Activated CD8-positive, alpha-beta memory T cell treated with anti-CD3 and anti-CD28 coated beads, Interleukin-2, amount 10 ng/mL, durations not matched to agents 7 days and 5 days (primary cell): ENCODE data around the gene MINDY4. TPM values are rescaled to one million over a fixed set of nuclear protein-coding genes. Genes with fewer than 3 reads are reported as not detected.
A peak's percentile ranks its signal among the peaks of the same experiment; 100 is the strongest.

ENCODE experiments used
- ATAC-seq: fragments of 150-1000 bp; cut with Tn5 transposase; one replicate; pipeline ENCODE4 v1.10.0; 2021; ENCODE audit warnings: moderate library complexity
- CTCF ChIA-PET: fragments of 350-600 bp; sonication (Branson Sonifier 250); formaldehyde crosslinking; loops from one replicate; lab custom pipeline; 2021; ENCODE audit warnings: antibody characterized with exemption; lab: Charles Lee
- DNase-seq: peaks from one replicate; pipeline ENCODE4 v3.0.0-alpha.2; 2020
- H3K27ac Mint-ChIP-seq: one replicate; pipeline ENCODE4 v1.8.0; 2021; ENCODE audit warnings: mild to moderate bottlenecking, mixed read lengths
- H3K27me3 Mint-ChIP-seq: one replicate; pipeline ENCODE4 v1.8.0; 2021; ENCODE audit warnings: mixed read lengths
- H3K36me3 Mint-ChIP-seq: one replicate; pipeline ENCODE4 v1.8.0; 2021; ENCODE audit warnings: mild to moderate bottlenecking, mixed read lengths
- H3K4me1 Mint-ChIP-seq: one replicate; pipeline ENCODE4 v1.8.0; 2021; ENCODE audit warnings: mixed read lengths
- H3K4me3 Mint-ChIP-seq: one replicate; pipeline ENCODE4 v1.8.0; 2021; ENCODE audit warnings: mild to moderate bottlenecking, moderate library complexity, mixed read lengths
- H3K9me3 Mint-ChIP-seq: one replicate; pipeline ENCODE4 v1.8.0; 2022; ENCODE audit warnings: low read depth, mixed read lengths
- total RNA-seq, 2 experiments: library from RNA; stranded (reverse); gene quantifications; one replicate each; pipeline ENCODE4 v1.2.3, GENCODE V29; 2021

The MINDY4 gene
- total RNA-seq, 2 experiments from 2014 or later = 1.1 to 1.3 TPM

- Mint-ChIP-seq H3K36me3 (no peaks in the 10 kb centered on the region), H3K4me3 (no peak overlapping the region), H3K9me3 (no peaks in the 10 kb centered on the region), H3K27ac (no peak overlapping the region), H3K27me3 (no peaks in the 10 kb centered on the region), H3K4me1 (no peaks in the 10 kb centered on the region)
- ATAC-seq = no peak
- DNase-seq = no peak
- CTCF ChIA-PET = interaction anchor here (3.0 kb wide), 1 partner anchor 11 kb away, joined by 9 read pairs; no protein-coding TSS in a partner anchor
Measured at GRCh38 chr7:30927559-30927958, 156.3 kb downstream of the MINDY4 start.

GRCh38 chr7:30928254-30928872, 157.1 kb downstream of the MINDY4 start:
- Mint-ChIP-seq H3K4me1 (no peaks in the 10 kb centered on the region), H3K9me3 (no peaks in the 10 kb centered on the region), H3K27me3 (no peaks in the 10 kb centered on the region), H3K27ac (no peak overlapping the region), H3K4me3 (no peak overlapping the region), H3K36me3 (no peaks in the 10 kb centered on the region)
- CTCF ChIA-PET = interaction anchor here (3.0 kb wide), 1 partner anchor 10 kb away, joined by 9 read pairs; no protein-coding TSS in a partner anchor
- DNase-seq (peak; percentile 21), ATAC-seq (no peak)

GRCh38 chr7:30929686-30930085, 158.5 kb downstream of the MINDY4 start:
- DNase-seq = no peak
- CTCF ChIA-PET = interaction anchor here (0.7 to 3.0 kb wide), 2 partner anchors 9 to 195 kb away, joined by 3 to 9 read pairs; no protein-coding TSS in a partner anchor
- no peaks in the 10 kb centered on the region for H3K4me1 Mint-ChIP-seq
- H3K27ac Mint-ChIP-seq = no peak overlapping the region
- no peaks in the 10 kb centered on the region for H3K27me3 Mint-ChIP-seq
- H3K4me3 Mint-ChIP-seq = no peak overlapping the region
- no peaks in the 10 kb centered on the region for H3K9me3 Mint-ChIP-seq
- H3K36me3 Mint-ChIP-seq = no peaks in the 10 kb centered on the region
- no peak for ATAC-seq

- ATAC-seq (no peak), DNase-seq (peak; percentile 37)
- Mint-ChIP-seq H3K4me1 (no peaks in the 10 kb centered on the region), H3K4me3 (no peak overlapping the region), H3K27me3 (no peaks in the 10 kb centered on the region), H3K9me3 (no peaks in the 10 kb centered on the region), H3K27ac (no peak overlapping the region), H3K36me3 (no peaks in the 10 kb centered on the region)
- CTCF ChIA-PET = interaction anchor here (0.7 to 3.0 kb wide), 2 partner anchors 8 to 194 kb away, joined by 3 to 9 read pairs; no protein-coding TSS in a partner anchor
Measured at GRCh38 chr7:30930621-30931020, 159.4 kb downstream of the MINDY4 start.

- H3K27ac Mint-ChIP-seq = no peak overlapping the region
- no peaks in the 10 kb centered on the region for H3K36me3 Mint-ChIP-seq
- DNase-seq (peak; percentile 38), ATAC-seq (no peak)
- H3K4me3 Mint-ChIP-seq = no peak overlapping the region
- H3K27me3 Mint-ChIP-seq = no peaks in the 10 kb centered on the region
- CTCF ChIA-PET = no interaction called here
- no peaks in the 10 kb centered on the region for H3K4me1 Mint-ChIP-seq
- no peaks in the 10 kb centered on the region for H3K9me3 Mint-ChIP-seq
Measured at GRCh38 chr7:30931161-30931928, 160.1 kb downstream of the MINDY4 start.

GRCh38 chr7:30931929-30932540, 160.8 kb downstream of the MINDY4 start:
- ATAC-seq (no peak), DNase-seq (no peak)
- Mint-ChIP-seq H3K4me3 (no peak overlapping the region), H3K27ac (no peak overlapping the region), H3K36me3 (no peaks in the 10 kb centered on the region), H3K4me1 (no peaks in the 10 kb centered on the region), H3K27me3 (no peaks in the 10 kb centered on the region), H3K9me3 (no peaks in the 10 kb centered on the region)
- CTCF ChIA-PET = no interaction called here

GRCh38 chr7:30932562-30932961, 161.3 kb downstream of the MINDY4 start:
- CTCF ChIA-PET = no interaction called here

GRCh38 chr7:30933124-30933974, 162.1 kb downstream of the MINDY4 start:
- CTCF ChIA-PET = interaction anchor here (1.8 kb wide), 1 partner anchor 50 kb away, joined by 5 read pairs; no protein-coding TSS in a partner anchor
- no peak for DNase-seq
- no peak for ATAC-seq
- no peak overlapping the region for H3K27ac Mint-ChIP-seq
- no peaks in the 10 kb centered on the region for H3K4me1 Mint-ChIP-seq
- no peaks in the 10 kb centered on the region for H3K36me3 Mint-ChIP-seq
- no peaks in the 10 kb centered on the region for H3K9me3 Mint-ChIP-seq
- peaks cover 6% of the 10 kb centered on the region for H3K27me3 Mint-ChIP-seq
- H3K4me3 Mint-ChIP-seq = no peak overlapping the region

More at GRCh38 chr7:30932562-30932961, 161.3 kb downstream of the MINDY4 start:
- ATAC-seq (no peak), DNase-seq (no peak)
- H3K9me3 Mint-ChIP-seq = no peaks in the 10 kb centered on the region
- no peaks in the 10 kb centered on the region for H3K36me3 Mint-ChIP-seq
- H3K27me3 Mint-ChIP-seq = peaks cover 3% of the 10 kb centered on the region
- H3K4me1 Mint-ChIP-seq = no peaks in the 10 kb centered on the region
- no peak overlapping the region for H3K27ac Mint-ChIP-seq
- H3K4me3 Mint-ChIP-seq = no peak overlapping the region

GRCh38 chr7:30934225-30934624, 163.0 kb downstream of the MINDY4 start:
- Mint-ChIP-seq H3K9me3 (no peaks in the 10 kb centered on the region), H3K36me3 (no peaks in the 10 kb centered on the region), H3K27ac (no peak overlapping the region), H3K4me1 (no peaks in the 10 kb centered on the region), H3K27me3 (peaks cover 6% of the 10 kb centered on the region), H3K4me3 (no peak overlapping the region)
- ATAC-seq (no peak), DNase-seq (no peak)
- CTCF ChIA-PET = interaction anchor here (1.8 kb wide), 1 partner anchor 49 kb away, joined by 5 read pairs; no protein-coding TSS in a partner anchor

GRCh38 chr7:30934732-30935568, 163.7 kb downstream of the MINDY4 start:
- Mint-ChIP-seq H3K9me3 (no peaks in the 10 kb centered on the region), H3K27me3 (peaks cover 10% of the 10 kb centered on the region), H3K4me3 (no peak overlapping the region), H3K27ac (no peak overlapping the region), H3K36me3 (no peaks in the 10 kb centered on the region), H3K4me1 (no peaks in the 10 kb centered on the region)
- CTCF ChIA-PET = interaction anchor here (0.7 to 1.8 kb wide), 3 partner anchors 48 to 143 kb away, joined by 4 to 5 read pairs (median 5); no protein-coding TSS in a partner anchor
- ATAC-seq (no peak), DNase-seq (no peak)

- no peak overlapping the region for H3K27ac Mint-ChIP-seq
- CTCF ChIA-PET = interaction anchor here (0.7 to 1.3 kb wide), 2 partner anchors 48 to 142 kb away, joined by 4 to 5 read pairs; no protein-coding TSS in a partner anchor
- H3K9me3 Mint-ChIP-seq = no peaks in the 10 kb centered on the region
- DNase-seq (no peak), ATAC-seq (no peak)
- no peaks in the 10 kb centered on the region for H3K4me1 Mint-ChIP-seq
- H3K4me3 Mint-ChIP-seq = no peak overlapping the region
- H3K27me3 Mint-ChIP-seq = peaks cover 14% of the 10 kb centered on the region
- no peaks in the 10 kb centered on the region for H3K36me3 Mint-ChIP-seq
Measured at GRCh38 chr7:30935569-30935877, 164.3 kb downstream of the MINDY4 start.

GRCh38 chr7:30936650-30937245, 165.5 kb downstream of the MINDY4 start:
- ATAC-seq (no peak), DNase-seq (no peak)
- Mint-ChIP-seq H3K9me3 (no peaks in the 10 kb centered on the region), H3K27me3 (peaks cover 26% of the 10 kb centered on the region), H3K27ac (no peak overlapping the region), H3K4me1 (no peaks in the 10 kb centered on the region), H3K36me3 (no peaks in the 10 kb centered on the region), H3K4me3 (no peak overlapping the region)
- CTCF ChIA-PET = interaction anchor here (1.3 kb wide), 2 partner anchors 12 to 47 kb away, joined by 3 to 5 read pairs; no protein-coding TSS in a partner anchor
